Measurements from ENCODE around the gene NEMF. TPM values are rescaled to one million over a fixed set of nuclear protein-coding genes. Genes with fewer than 3 reads are reported as not detected.

Gene NEMF, protein sequence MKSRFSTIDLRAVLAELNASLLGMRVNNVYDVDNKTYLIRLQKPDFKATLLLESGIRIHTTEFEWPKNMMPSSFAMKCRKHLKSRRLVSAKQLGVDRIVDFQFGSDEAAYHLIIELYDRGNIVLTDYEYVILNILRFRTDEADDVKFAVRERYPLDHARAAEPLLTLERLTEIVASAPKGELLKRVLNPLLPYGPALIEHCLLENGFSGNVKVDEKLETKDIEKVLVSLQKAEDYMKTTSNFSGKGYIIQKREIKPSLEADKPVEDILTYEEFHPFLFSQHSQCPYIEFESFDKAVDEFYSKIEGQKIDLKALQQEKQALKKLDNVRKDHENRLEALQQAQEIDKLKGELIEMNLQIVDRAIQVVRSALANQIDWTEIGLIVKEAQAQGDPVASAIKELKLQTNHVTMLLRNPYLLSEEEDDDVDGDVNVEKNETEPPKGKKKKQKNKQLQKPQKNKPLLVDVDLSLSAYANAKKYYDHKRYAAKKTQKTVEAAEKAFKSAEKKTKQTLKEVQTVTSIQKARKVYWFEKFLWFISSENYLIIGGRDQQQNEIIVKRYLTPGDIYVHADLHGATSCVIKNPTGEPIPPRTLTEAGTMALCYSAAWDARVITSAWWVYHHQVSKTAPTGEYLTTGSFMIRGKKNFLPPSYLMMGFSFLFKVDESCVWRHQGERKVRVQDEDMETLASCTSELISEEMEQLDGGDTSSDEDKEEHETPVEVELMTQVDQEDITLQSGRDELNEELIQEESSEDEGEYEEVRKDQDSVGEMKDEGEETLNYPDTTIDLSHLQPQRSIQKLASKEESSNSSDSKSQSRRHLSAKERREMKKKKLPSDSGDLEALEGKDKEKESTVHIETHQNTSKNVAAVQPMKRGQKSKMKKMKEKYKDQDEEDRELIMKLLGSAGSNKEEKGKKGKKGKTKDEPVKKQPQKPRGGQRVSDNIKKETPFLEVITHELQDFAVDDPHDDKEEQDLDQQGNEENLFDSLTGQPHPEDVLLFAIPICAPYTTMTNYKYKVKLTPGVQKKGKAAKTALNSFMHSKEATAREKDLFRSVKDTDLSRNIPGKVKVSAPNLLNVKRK
- 10 to 100 TPM; 69.2 to 71.9 TPM for total RNA-seq
- polyA plus RNA-seq: 48.9 TPM

DNA sequence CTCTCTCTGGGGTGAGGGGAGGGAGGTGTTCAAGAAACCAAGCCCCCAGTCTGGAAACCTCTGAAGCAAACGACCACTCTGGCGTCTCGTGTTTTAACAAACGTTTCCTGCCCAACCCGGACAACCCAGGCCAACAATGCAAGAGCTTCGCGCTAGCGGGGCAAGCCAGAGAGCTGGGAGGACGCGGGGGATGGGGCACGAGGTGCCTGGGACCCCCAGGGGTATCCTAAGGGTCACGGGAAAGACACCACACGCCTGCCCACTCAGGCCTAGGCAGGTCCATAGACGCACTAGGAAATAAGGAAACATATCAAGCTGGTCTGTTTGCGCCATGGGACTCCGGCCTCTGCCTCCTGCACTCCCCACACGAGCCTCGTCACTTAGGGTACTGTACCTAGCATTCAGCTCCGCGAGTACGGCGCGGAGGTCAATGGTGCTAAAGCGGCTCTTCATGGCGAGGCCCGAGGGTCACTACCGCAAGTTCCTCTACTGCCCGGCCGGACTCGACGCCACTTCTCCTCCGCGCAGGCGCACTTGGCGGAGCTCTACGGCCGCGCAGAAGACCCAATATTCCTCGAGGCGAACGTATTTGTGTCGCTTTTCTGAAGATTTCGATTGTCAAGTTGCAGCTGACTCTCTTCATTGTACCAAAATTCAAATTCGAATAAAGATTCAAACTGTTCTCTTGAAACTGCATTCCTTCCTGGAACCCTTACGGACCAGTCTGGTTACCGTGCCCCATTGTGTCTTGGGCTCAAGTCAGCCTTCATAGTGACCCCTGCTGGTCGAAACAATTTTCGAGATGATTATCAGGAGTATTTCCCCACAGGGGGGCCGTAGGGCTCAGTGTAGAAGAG lies at the start of gene NEMF:
Gene NEMF (minus strand): TSS at position 488 of the 857 bp plus-strand sequence. CDS start 35 bp downstream, at position 453.
- ChIA-PET POLR2A (interaction anchor here (0.6 to 4.4 kb wide), 15 partner anchors 9 to 281 kb away, joined by 3 to 73 read pairs (median 5); partner anchors contain the start of genes KLHDC2, RPS29 and VCPKMT), CTCF (interaction anchor here (0.8 to 8.0 kb wide), 40 partner anchors 12 to 391 kb away, joined by 3 to 203 read pairs (median 5); partner anchors contain the start of genes ARF6, DNAAF2, KLHDC2 and MGAT2)
- H3K36me3 Mint-ChIP-seq: peaks cover 0 to 33% (median 6%) of the 10 kb centered on the region in 3 donors
- Histone ChIP-seq H3K4me1 (ENCODE audit: insufficient read depth, low read length) (peaks cover 28% of the 10 kb centered on the region), H3K4me3 (ENCODE audit: low read length) (peak within 1 kb of the TSS; percentile 93), H3K27me3 (ENCODE audit: insufficient read depth, low read length, poor library complexity, severe bottlenecking) (no peaks in the 10 kb centered on the region), H3K27ac (ENCODE audit: low read depth, low read length) (peak within 1 kb of the TSS; percentile 79), H3K9me3 (ENCODE audit: low read length) (no peaks in the 10 kb centered on the region), H3K36me3 (ENCODE audit: insufficient read depth, low read length) (peaks cover 21% of the 10 kb centered on the region)
- peaks cover 40 to 51% (median 50%) of the 10 kb centered on the region in 3 donors for H3K4me1 Mint-ChIP-seq
- DNase-seq: peak; percentile 59 to 82 (median 72)
- H3K27me3 Mint-ChIP-seq: no peaks in the 10 kb centered on the region
- peak within 1 kb of the TSS; percentile 94 to 99 (median 96) for H3K4me3 Mint-ChIP-seq
- H3K9me3 Mint-ChIP-seq: no peaks in the 10 kb centered on the region
- H3K27ac Mint-ChIP-seq: peak within 1 kb of the TSS; percentile 83 to 99 (median 96)

DNA sequence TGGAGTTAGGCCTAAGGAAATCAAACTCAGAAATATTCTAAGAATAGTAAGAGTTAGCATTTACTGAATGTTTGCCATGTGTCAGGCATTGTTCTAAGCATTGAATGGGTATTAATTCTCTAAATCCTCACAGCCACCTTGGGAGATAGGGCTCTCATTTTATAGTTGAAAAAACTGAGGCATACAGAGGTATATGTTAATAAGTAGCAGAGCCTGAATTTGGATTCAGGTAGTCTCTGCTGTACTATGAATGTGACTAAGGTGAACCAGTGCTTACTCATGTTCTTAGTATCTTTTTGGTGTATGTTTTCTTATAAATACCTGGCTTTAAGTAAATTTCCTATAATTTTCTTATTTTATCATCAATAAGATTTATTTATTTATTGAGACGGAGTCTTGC lies 48.4 kb upstream of the NEMF start:
- no peaks in the 10 kb centered on the region for H3K27me3 ChIP-seq (ENCODE audit: insufficient read depth, low read length, poor library complexity, severe bottlenecking)
- Mint-ChIP-seq H3K36me3 (peaks cover 3 to 14% (median 6%) of the 10 kb centered on the region in 3 donors), H3K9me3 (no peaks in the 10 kb centered on the region), H3K4me3 (no peak overlapping the region), H3K27me3 (no peaks in the 10 kb centered on the region), H3K4me1 (peaks cover 34 to 50% (median 47%) of the 10 kb centered on the region in 3 donors), H3K27ac (peak overlapping the region in 2 of 8 donors; percentile 6 to 19)
- peaks cover under 1% of the 10 kb centered on the region for H3K36me3 ChIP-seq (ENCODE audit: insufficient read depth, low read length)
- H3K9me3 ChIP-seq (ENCODE audit: low read length): no peaks in the 10 kb centered on the region
- no peak overlapping the region for H3K4me3 ChIP-seq (ENCODE audit: low read length)
- no peak for DNase-seq
- ChIA-PET CTCF (no interaction called here), POLR2A (no interaction called here)
- H3K27ac ChIP-seq (ENCODE audit: low read depth, low read length): no peak overlapping the region
- H3K4me1 ChIP-seq (ENCODE audit: insufficient read depth, low read length): peaks cover 33% of the 10 kb centered on the region

DNA sequence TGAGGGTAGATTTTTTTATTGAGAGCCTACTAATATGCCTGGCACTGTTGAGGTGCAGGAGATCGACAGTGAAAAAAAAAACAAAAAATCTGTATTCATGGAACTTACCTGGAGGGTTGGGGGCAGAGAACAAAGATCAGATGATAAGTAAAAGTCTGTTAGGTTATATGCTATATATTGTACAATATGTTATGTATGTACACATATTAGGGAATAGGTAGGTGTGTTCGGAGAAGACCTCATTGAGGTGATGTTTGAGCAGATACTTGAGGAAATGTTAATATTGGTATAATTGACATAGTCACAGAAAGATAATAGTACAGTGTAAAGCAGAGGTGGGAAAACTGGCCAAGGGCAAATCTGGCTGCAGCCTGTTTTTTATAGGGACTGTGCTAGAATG lies 45.9 kb upstream of the NEMF start:
- no peaks in the 10 kb centered on the region for H3K27me3 ChIP-seq (ENCODE audit: insufficient read depth, low read length, poor library complexity, severe bottlenecking)
- peak overlapping the region; percentile 16 for H3K4me3 ChIP-seq (ENCODE audit: low read length)
- Mint-ChIP-seq H3K4me1 (peaks cover 42 to 62% (median 54%) of the 10 kb centered on the region in 3 donors), H3K27me3 (no peaks in the 10 kb centered on the region), H3K27ac (peak overlapping the region; percentile 84 to 99 (median 92)), H3K36me3 (peaks cover 15 to 37% (median 27%) of the 10 kb centered on the region in 3 donors), H3K9me3 (no peaks in the 10 kb centered on the region), H3K4me3 (peak overlapping the region; percentile 68 to 93 (median 82))
- ChIA-PET POLR2A (interaction anchor here (0.7 to 0.9 kb wide), 2 partner anchors 105 to 164 kb away, joined by 4 read pairs; no protein-coding TSS in a partner anchor), CTCF (interaction anchor here (1.0 to 2.1 kb wide), 2 partner anchors 20 to 42 kb away, joined by 3 to 4 read pairs; no protein-coding TSS in a partner anchor)
- DNase-seq: no peak
- peaks cover 17% of the 10 kb centered on the region for H3K36me3 ChIP-seq (ENCODE audit: insufficient read depth, low read length)
- H3K27ac ChIP-seq (ENCODE audit: low read depth, low read length): peak overlapping the region; percentile 52
- H3K9me3 ChIP-seq (ENCODE audit: low read length): no peaks in the 10 kb centered on the region
- peaks cover 40% of the 10 kb centered on the region for H3K4me1 ChIP-seq (ENCODE audit: insufficient read depth, low read length)

DNA sequence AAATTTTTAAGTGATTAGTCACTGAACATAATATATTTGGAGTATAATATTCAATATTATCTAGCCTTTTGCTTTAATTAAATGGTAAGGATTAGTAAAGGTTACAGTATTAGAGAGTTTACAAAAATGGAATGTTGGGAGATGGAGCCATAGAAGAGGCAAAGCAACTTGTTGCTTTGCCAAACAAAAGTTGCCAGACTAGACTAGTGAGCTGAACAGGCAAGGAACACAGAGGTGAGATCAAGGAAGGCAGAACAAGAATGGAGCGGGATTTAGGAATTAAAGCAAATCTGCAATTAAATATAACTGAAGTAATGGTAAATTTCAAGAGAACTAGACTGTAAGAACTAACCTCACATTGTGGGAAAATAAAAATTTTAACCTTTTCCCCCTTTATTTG lies 45.4 kb upstream of the NEMF start:
- peaks cover 17% of the 10 kb centered on the region for H3K36me3 ChIP-seq (ENCODE audit: insufficient read depth, low read length)
- Mint-ChIP-seq H3K27me3 (no peaks in the 10 kb centered on the region), H3K27ac (peak overlapping the region; percentile 84 to 99 (median 92)), H3K9me3 (no peaks in the 10 kb centered on the region), H3K4me1 (peaks cover 40 to 62% (median 54%) of the 10 kb centered on the region in 3 donors), H3K4me3 (peak overlapping the region; percentile 68 to 93 (median 82)), H3K36me3 (peaks cover 15 to 41% (median 27%) of the 10 kb centered on the region in 3 donors)
- peak overlapping the region; percentile 43 for H3K27ac ChIP-seq (ENCODE audit: low read depth, low read length)
- ChIA-PET CTCF (interaction anchor here (1.0 kb wide), 1 partner anchor 43 kb away, joined by 3 read pairs; no protein-coding TSS in a partner anchor), POLR2A (interaction anchor here (0.7 kb wide), 1 partner anchor 101 kb away, joined by 4 read pairs; no protein-coding TSS in a partner anchor)
- no peak for DNase-seq
- peaks cover 40% of the 10 kb centered on the region for H3K4me1 ChIP-seq (ENCODE audit: insufficient read depth, low read length)
- H3K9me3 ChIP-seq (ENCODE audit: low read length): no peaks in the 10 kb centered on the region
- no peak overlapping the region for H3K4me3 ChIP-seq (ENCODE audit: low read length)
- H3K27me3 ChIP-seq (ENCODE audit: insufficient read depth, low read length, poor library complexity, severe bottlenecking): no peaks in the 10 kb centered on the region

DNA sequence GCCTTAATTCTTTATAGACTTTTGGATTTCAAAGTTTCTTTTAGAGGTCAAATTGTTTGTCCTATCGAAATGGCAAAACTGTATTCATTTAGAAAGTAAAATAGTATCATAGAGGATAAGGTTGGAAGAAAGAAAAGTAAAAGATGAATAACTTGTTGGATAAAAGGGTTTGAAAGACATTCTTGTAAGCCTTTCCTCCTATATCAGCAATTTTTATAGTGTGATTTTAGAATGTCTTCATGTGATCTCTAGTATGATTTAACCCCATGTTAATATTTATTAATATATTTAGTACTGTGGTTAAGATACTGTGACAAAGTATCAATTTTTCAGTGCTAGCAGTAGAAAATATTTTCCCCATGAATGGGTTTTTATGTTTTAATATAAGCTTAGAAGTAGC lies 44.8 kb upstream of the NEMF start:
- no peaks in the 10 kb centered on the region for H3K9me3 Mint-ChIP-seq
- Histone ChIP-seq H3K27me3 (ENCODE audit: insufficient read depth, low read length, poor library complexity, severe bottlenecking) (no peaks in the 10 kb centered on the region), H3K4me3 (ENCODE audit: low read length) (peak overlapping the region; percentile 30), H3K36me3 (ENCODE audit: insufficient read depth, low read length) (peaks cover 17% of the 10 kb centered on the region), H3K27ac (ENCODE audit: low read depth, low read length) (peak overlapping the region; percentile 43), H3K4me1 (ENCODE audit: insufficient read depth, low read length) (peaks cover 40% of the 10 kb centered on the region), H3K9me3 (ENCODE audit: low read length) (no peaks in the 10 kb centered on the region)
- peaks cover 40 to 62% (median 54%) of the 10 kb centered on the region in 3 donors for H3K4me1 Mint-ChIP-seq
- peak overlapping the region; percentile 81 to 100 (median 92) for H3K4me3 Mint-ChIP-seq
- DNase-seq: no peak
- no peaks in the 10 kb centered on the region for H3K27me3 Mint-ChIP-seq
- POLR2A ChIA-PET: interaction anchor here (0.7 kb wide), 1 partner anchor 102 kb away, joined by 4 read pairs; no protein-coding TSS in a partner anchor
- H3K36me3 Mint-ChIP-seq: peaks cover 15 to 45% (median 27%) of the 10 kb centered on the region in 3 donors
- CTCF ChIA-PET: interaction anchor here (1.0 kb wide), 1 partner anchor 43 kb away, joined by 3 read pairs; no protein-coding TSS in a partner anchor
- H3K27ac Mint-ChIP-seq: peak overlapping the region; percentile 55 to 99 (median 87)

DNA sequence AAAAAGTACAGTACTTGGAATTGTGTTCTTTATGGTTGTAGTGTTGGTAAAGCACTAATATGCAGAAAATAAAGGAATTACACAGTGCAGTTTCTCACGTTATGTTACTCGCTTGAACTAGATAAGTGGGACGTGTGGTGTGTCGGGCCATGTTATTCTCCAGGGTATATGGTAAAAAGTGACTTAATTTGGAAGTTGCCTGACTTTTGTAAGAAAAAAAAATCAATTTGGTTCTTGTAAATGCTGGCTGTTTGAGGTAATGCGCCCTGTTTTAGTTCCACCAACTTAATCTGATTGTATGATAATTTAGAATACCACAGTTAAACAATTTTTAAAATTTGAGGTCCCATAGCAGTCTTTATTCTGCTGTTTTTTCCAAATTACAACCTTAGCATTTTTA lies 44.4 kb upstream of the NEMF start:
- Histone ChIP-seq H3K4me1 (ENCODE audit: insufficient read depth, low read length) (peaks cover 42% of the 10 kb centered on the region), H3K4me3 (ENCODE audit: low read length) (peak overlapping the region; percentile 30), H3K9me3 (ENCODE audit: low read length) (no peaks in the 10 kb centered on the region), H3K27ac (ENCODE audit: low read depth, low read length) (peak overlapping the region; percentile 43), H3K36me3 (ENCODE audit: insufficient read depth, low read length) (peaks cover 17% of the 10 kb centered on the region), H3K27me3 (ENCODE audit: insufficient read depth, low read length, poor library complexity, severe bottlenecking) (no peaks in the 10 kb centered on the region)
- ChIA-PET POLR2A (no interaction called here), CTCF (no interaction called here)
- H3K36me3 Mint-ChIP-seq: peaks cover 12 to 48% (median 27%) of the 10 kb centered on the region in 3 donors
- H3K27ac Mint-ChIP-seq: peak overlapping the region; percentile 55 to 99 (median 87)
- DNase-seq: no peak
- H3K9me3 Mint-ChIP-seq: peaks cover 0 to 2% (median 0%) of the 10 kb centered on the region in 5 donors
- H3K4me3 Mint-ChIP-seq: peak overlapping the region; percentile 81 to 100 (median 92)
- peaks cover 42 to 62% (median 55%) of the 10 kb centered on the region in 3 donors for H3K4me1 Mint-ChIP-seq
- H3K27me3 Mint-ChIP-seq: peaks cover 0 to 1% of the 10 kb centered on the region in 2 donors
